HCT116 (cell line): ENCODE results near the gene MOB3B. TPM values are rescaled to one million over a fixed set of nuclear protein-coding genes. Genes with fewer than 3 reads are reported as not detected.

Experiments used
- ATAC-seq: fragments of 200-7000 bp; cut with Tn5 transposase; 2 replicates; pipeline ENCODE4 v1.9.1; 2020; ENCODE audit warnings: mild to moderate bottlenecking, moderate library complexity
- BruUV-seq: library from RNA; stranded (reverse); fragments of 400-500 nt; replicated peaks from 2 replicates; lab custom pipeline; 2021; lab: Mats Ljungman, UMichigan
- CTCF ChIA-PET: fragments of 300-600 bp; sonication (Branson Sonifier 250); formaldehyde crosslinking; loops from one replicate; lab custom pipeline; 2021; ENCODE audit warnings: antibody characterized with exemption; lab: Charles Lee
- POLR2A ChIA-PET: fragments of 300-600, 350-600 bp; sonication (Branson Sonifier 250); formaldehyde crosslinking; loops from one replicate; lab custom pipeline; 2021; ENCODE audit warnings: antibody characterized with exemption; lab: Charles Lee
- RAD21 ChIA-PET, 2 experiments: fragments of 300-600 bp; sonication (Branson Sonifier 250); formaldehyde crosslinking; loops; one replicate each; lab custom pipeline; 2023; ENCODE audit warnings: low total read pairs in 2 of 2; ENCODE audit not compliant: uncharacterized antibody in 2 of 2, unreplicated experiment in 2 of 2, low non-redundant PET in 1 of 2; lab: Charles Lee
- DNase-seq: peaks from one replicate; pipeline ENCODE4 v3.0.0-alpha.2; 2010; ENCODE audit warnings: low read depth, low spot score
- H2AFZ ChIP-seq: fragments of 200-600 bp; shearing (Covaris generic), sonication (generic); 2 replicates; pipeline ENCODE4 v1.6.1; 2017; ENCODE audit warnings: low read depth, mixed run types, mixed read lengths, antibody characterized with exemption, low read length; ENCODE audit not compliant: poor library complexity, severe bottlenecking
- H3K27ac ChIP-seq: 2 replicates; pipeline ENCODE4 v1.5.1; 2012; ENCODE audit warnings: low read depth, low read length
- H3K27me3 ChIP-seq: fragments of 200-600 bp; sonication (generic); 2 replicates; pipeline ENCODE4 v1.6.1; 2016; ENCODE audit warnings: mixed run types, low read length, mixed read lengths; ENCODE audit not compliant: insufficient read depth
- H3K36me3 ChIP-seq, 2 experiments: fragments of 200-500 bp in 1 of 2; fragments of 200-600 bp in 1 of 2; sonication (Bioruptor generic) in 1 of 2; sonication (generic) in 1 of 2; 2 replicates each; pipeline versions ENCODE4 v1.5.1 to v1.6.1; 2014 to 2016; ENCODE audit warnings: low read length in 2 of 2, inconsistent platforms in 1 of 2, mixed read lengths in 1 of 2, mixed run types in 1 of 2; ENCODE audit not compliant: insufficient read depth in 2 of 2, control insufficient read depth in 1 of 2
- H3K4me1 ChIP-seq, 2 experiments: fragments of 200-600 bp in 1 of 2; sonication (generic) in 1 of 2; 2 replicates each; pipeline versions ENCODE4 v1.5.1 to v1.6.1; 2012 to 2017; ENCODE audit warnings: low read length in 2 of 2, inconsistent platforms in 1 of 2, mild to moderate bottlenecking in 1 of 2, mixed read lengths in 1 of 2, mixed run types in 1 of 2, moderate library complexity in 1 of 2; ENCODE audit not compliant: insufficient read depth in 2 of 2, control insufficient read depth in 1 of 2
- H3K4me2 ChIP-seq: fragments of 200-600 bp; sonication (generic); 2 replicates; pipeline ENCODE4 v1.6.1; 2017; ENCODE audit warnings: mixed run types, low read length, mixed read lengths
- H3K4me3 ChIP-seq, 2 experiments: fragments of 200-600 bp in 1 of 2; sonication (generic) in 1 of 2; replicated peaks in 1 of 2; 2 replicates each; pipeline ENCODE4 v1.5.1; 2011 to 2016; ENCODE audit warnings: low read length in 2 of 2, control low read depth in 1 of 2, low read depth in 1 of 2, mild to moderate bottlenecking in 1 of 2, mixed read lengths in 1 of 2, mixed run types in 1 of 2
- H3K79me2 ChIP-seq: fragments of 200-600 bp; sonication (generic); 2 replicates; pipeline ENCODE4 v1.6.1; 2017; ENCODE audit warnings: mild to moderate bottlenecking, mixed run types, low read length, moderate library complexity, mixed read lengths; ENCODE audit not compliant: insufficient read depth
- H3K9ac ChIP-seq: fragments of 200-600 bp; sonication (generic); 2 replicates; pipeline ENCODE4 v1.6.1; 2016; ENCODE audit warnings: low read length, mixed read lengths
- H3K9me2 ChIP-seq: fragments of 200-600 bp; sonication (generic), shearing (Covaris generic); 2 replicates; pipeline ENCODE4 v1.6.1; 2017; ENCODE audit warnings: mixed run types, mild to moderate bottlenecking, moderate library complexity; ENCODE audit not compliant: insufficient read depth
- H3K9me3 ChIP-seq, 2 experiments: fragments of 200-500 bp in 1 of 2; fragments of 200-600 bp in 1 of 2; sonication (Bioruptor generic) in 1 of 2; sonication (generic) in 1 of 2; 2 replicates each; pipeline ENCODE4 v1.6.1; 2014 to 2017; ENCODE audit warnings: low read length in 2 of 2, mixed read lengths in 2 of 2, inconsistent platforms in 1 of 2, low read depth in 1 of 2, mild to moderate bottlenecking in 1 of 2, mixed run types in 1 of 2, moderate library complexity in 1 of 2; ENCODE audit not compliant: control insufficient read depth in 1 of 2, insufficient read depth in 1 of 2
- H4K20me1 ChIP-seq: fragments of 200-600 bp; sonication (generic), shearing (Covaris generic); 2 replicates; pipeline ENCODE4 v1.6.1; 2017; ENCODE audit warnings: mixed run types, mild to moderate bottlenecking, moderate library complexity; ENCODE audit not compliant: insufficient read depth
- ATF3 ChIP-seq: IDR thresholded peaks from 2 replicates; pipeline ENCODE4 v1.6.1; 2012
- CBX3 ChIP-seq: IDR thresholded peaks from 2 replicates; pipeline ENCODE4 v1.6.1; 2012; ENCODE audit warnings: low read depth
- CEBPB ChIP-seq: IDR thresholded peaks from 2 replicates; pipeline ENCODE4 v1.6.1; 2012; ENCODE audit warnings: low read depth
- CTCF ChIP-seq, 3 experiments: fragments of 200-600 bp in 1 of 3; sonication (generic) in 1 of 3; IDR thresholded peaks in 2 of 3; conservative IDR thresholded peaks in 1 of 3; 2 replicates each; pipeline ENCODE4 v1.5.1; 2012 to 2017; ENCODE audit warnings: low read depth in 2 of 3, low read length in 2 of 3, antibody characterized with exemption in 1 of 3, borderline replicate concordance in 1 of 3, control low read depth in 1 of 3, mild to moderate bottlenecking in 1 of 3, mixed read lengths in 1 of 3, mixed run types in 1 of 3, moderate library complexity in 1 of 3; ENCODE audit not compliant: insufficient read depth in 1 of 3
- ELF1 ChIP-seq: IDR thresholded peaks from 2 replicates; pipeline ENCODE4 v1.6.1; 2012; ENCODE audit warnings: low read depth, borderline replicate concordance
- EZH2phosphoT487 ChIP-seq: fragments of 200-600 bp; IDR thresholded peaks from 2 replicates; pipeline ENCODE4 v1.6.1; 2018; ENCODE audit warnings: antibody characterized with exemption, borderline replicate concordance
- POLR2AphosphoS5 ChIP-seq: IDR thresholded peaks from 2 replicates; pipeline ENCODE4 v1.6.1; 2011; ENCODE audit warnings: mild to moderate bottlenecking, low read depth, low read length, moderate library complexity
- RAD21 ChIP-seq: IDR thresholded peaks from 2 replicates; pipeline ENCODE4 v1.6.1; 2012; ENCODE audit warnings: low read depth, mild to moderate bottlenecking
- REST ChIP-seq: IDR thresholded peaks from 2 replicates; pipeline ENCODE4 v1.6.1; 2012; ENCODE audit warnings: low read depth
- SIN3A ChIP-seq: IDR thresholded peaks from 2 replicates; pipeline ENCODE4 v1.6.1; 2012; ENCODE audit warnings: low read depth
- SRF ChIP-seq: IDR thresholded peaks from 2 replicates; pipeline ENCODE4 v1.6.1; 2012; ENCODE audit warnings: low read depth
- TCF7L2 ChIP-seq: IDR thresholded peaks from 2 replicates; pipeline ENCODE4 v1.7.0; 2011; ENCODE audit warnings: borderline replicate concordance, inconsistent platforms; ENCODE audit not compliant: insufficient read depth, insufficient read length; ENCODE audit errors: extremely low read depth
- ZBTB33 ChIP-seq: IDR thresholded peaks from 2 replicates; pipeline ENCODE4 v1.6.1; 2011; ENCODE audit warnings: mild to moderate bottlenecking, low read length, moderate library complexity; ENCODE audit not compliant: insufficient replicate concordance; ENCODE audit errors: extremely low read depth
- ZFX ChIP-seq: fragments of 450-650 bp; IDR thresholded peaks from 2 replicates; pipeline ENCODE4 v1.6.1; 2017
- ZNF274 ChIP-seq: fragments of 200-500 bp; sonication (Bioruptor generic); IDR thresholded peaks from 2 replicates; pipeline ENCODE4 v1.6.1; 2014; ENCODE audit warnings: mild to moderate bottlenecking, low read depth, low read length, inconsistent platforms
- intact Hi-C: fragments of 100-400 bp; cut with micrococcal nuclease; formaldehyde crosslinking; loops from 2 replicates; pipeline ENCODE4 v1.10.0; 2022
- total RNA-seq: library from RNA; stranded (reverse); gene quantifications from one replicate; pipeline ENCODE4 v1.2.1, GENCODE V29; 2021; ENCODE audit not compliant: unreplicated experiment

The MOB3B gene
- total RNA-seq, 1 experiment from 2014 or later: 1.2 TPM

- no peak for TF ChIP-seq CTCF (IDR thresholded peaks at IDR 0.05 in 2 of 3, conservative IDR thresholded peaks at IDR 0.05 in 1 of 3; ENCODE audit: borderline replicate concordance in 1 of 3, insufficient read depth in 1 of 3, low read depth in 2 of 3, low read length in 2 of 3)
- no peak for TF ChIP-seq POLR2AphosphoS5
- no peak for TF ChIP-seq ZNF274
Observed at GRCh38 chr9:27510780-27511179, 18.8 kb downstream of the MOB3B start (continued).

- Histone ChIP-seq H3K4me2 (no peak overlapping the region), H3K4me3 (no peak overlapping the region), H3K9me2 (no peaks in the 10 kb centered on the region), H3K9ac (no peak overlapping the region), H3K27me3 (peaks cover 5% of the 10 kb centered on the region; the same call in 1 of the 2 replicates), H2AFZ (no peak overlapping the region), H3K27ac (no peak overlapping the region), H3K9me3 (no peaks in the 10 kb centered on the region), H3K36me3 (no peaks in the 10 kb centered on the region), H4K20me1 (no peaks in the 10 kb centered on the region), H3K4me1 (no peaks in the 10 kb centered on the region), H3K79me2 (no peaks in the 10 kb centered on the region)
- no TSS peak for BruUV-seq
- ATAC-seq: no peak
- RAD21 ChIA-PET: no interaction called here
- CTCF ChIA-PET: no interaction called here
- DNase-seq: no peak
- POLR2A ChIA-PET: no interaction called here
- TF ChIP-seq SIN3A (no peak), SRF (no peak), REST (no peak), CEBPB (no peak), RAD21 (no peak), ELF1 (no peak), ATF3 (no peak), CBX3 (no peak), ZNF274 (no peak), EZH2phosphoT487 (no peak), TCF7L2 (no peak), ZBTB33 (no peak), ZFX (no peak), POLR2AphosphoS5 (no peak)
- intact Hi-C loops: no loop called here
Observed at GRCh38 chr9:27506981-27507380, 22.6 kb downstream of the MOB3B start.
